ENCODE measurements around the gene MS4A14. TPM values are rescaled to one million over a fixed set of nuclear protein-coding genes. Genes with fewer than 3 reads are reported as not detected.
A peak's percentile ranks its signal among the peaks of the same experiment; 100 is the strongest.

The MS4A14 gene
- 0.33 TPM for polyA plus RNA-seq (2013)

GRCh38 chr11:60396382-60396781, at the start of gene MS4A14:
Gene MS4A14 (plus strand): TSS chr11:60396459. CDS start chr11:60396579, 120 bp downstream.
- Histone ChIP-seq H3K9me3 (ENCODE audit: control extremely low read depth in 1 of 5, control insufficient read depth in 4 of 5, insufficient read depth in 2 of 5, low read depth in 1 of 5, low read length in 4 of 5) (no peaks in the 10 kb centered on the region), H3K27ac (ENCODE audit: insufficient read depth in 1 of 2, low read depth in 1 of 2, low read length in 2 of 2, poor library complexity in 1 of 2, severe bottlenecking in 2 of 2) (no peak within 1 kb of the TSS), H3K4me3 (ENCODE audit: control insufficient read depth in 1 of 7, extremely low read depth in 1 of 7, insufficient read depth in 4 of 7, low read depth in 2 of 7, low read length in 6 of 7) (peak within 1 kb of the TSS in 1 of 7 experiments; percentile 18), H3K27me3 (replicated peaks in 2 of 5; ENCODE audit: control insufficient read depth in 4 of 5, insufficient read depth in 5 of 5, low read length in 4 of 5) (no peaks in the 10 kb centered on the region), H3K4me1 (ENCODE audit: control extremely low read depth in 1 of 4, control insufficient read depth in 4 of 4, insufficient read depth in 4 of 4, low read length in 3 of 4) (peaks cover 2 to 16% (median 9%) of the 10 kb centered on the region in 4 experiments), H3K36me3 (ENCODE audit: control insufficient read depth in 4 of 4, insufficient read depth in 4 of 4, low read length in 3 of 4) (no peaks in the 10 kb centered on the region)
- no peak for DNase-seq
- ChIA-PET CTCF (interaction anchor here (1.0 to 1.4 kb wide), 2 partner anchors 34 to 109 kb away, joined by 3 read pairs; no protein-coding TSS in a partner anchor), POLR2A (no interaction called here)
- WGBS (ENCODE audit: insufficient coverage), result 100% methylated on average over 1 of the region's 3 CpGs

DNA sequence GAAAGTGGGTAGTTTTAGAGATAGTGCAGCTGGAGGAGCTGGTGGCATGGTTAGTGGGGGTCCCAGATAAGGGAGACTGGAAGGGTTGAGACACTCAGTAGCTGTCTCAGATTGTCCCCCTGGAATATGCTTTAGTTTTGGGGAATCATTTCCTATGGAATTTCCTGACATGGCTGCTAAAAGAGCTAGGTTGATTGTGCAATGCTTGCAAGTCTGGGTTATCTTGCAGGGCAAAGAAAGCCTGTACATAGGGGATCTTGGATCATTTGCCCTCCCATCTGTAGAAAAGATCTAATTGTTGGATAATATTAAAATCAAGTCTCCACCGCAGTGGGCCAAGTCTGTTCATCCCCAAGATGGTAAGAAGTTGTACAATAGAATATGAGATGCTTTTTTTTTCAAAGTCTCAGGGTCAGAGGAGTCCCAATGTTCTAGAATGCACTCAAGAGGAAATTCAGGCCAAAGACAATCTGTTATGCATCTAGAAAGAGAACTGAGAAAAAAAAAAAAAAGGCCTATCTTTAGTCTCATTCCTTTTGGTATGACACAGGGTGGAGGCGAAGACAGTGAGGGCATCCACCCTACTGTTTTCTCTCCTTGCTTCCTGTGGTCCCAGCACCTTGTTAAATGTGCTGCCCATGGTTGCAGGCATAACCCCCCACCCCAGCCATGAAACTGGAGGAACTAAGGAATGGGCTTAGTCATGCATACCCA, 49.0 kb upstream of the MS4A14 start:
- ChIA-PET POLR2A (no interaction called here), CTCF (interaction anchor here (0.6 to 8.4 kb wide), 6 partner anchors 11 to 416 kb away, joined by 3 to 66 read pairs (median 5); no protein-coding TSS in a partner anchor)
- no peaks in the 10 kb centered on the region for H3K36me3 ChIP-seq (ENCODE audit: control insufficient read depth in 4 of 4, insufficient read depth in 4 of 4, low read length in 3 of 4)
- H3K9me3 ChIP-seq (ENCODE audit: control extremely low read depth in 1 of 5, control insufficient read depth in 4 of 5, insufficient read depth in 2 of 5, low read depth in 1 of 5, low read length in 4 of 5), result no peaks in the 10 kb centered on the region
- 100% methylated on average over 2 of the region's 2 CpGs for WGBS (ENCODE audit: insufficient coverage)
- no peaks in the 10 kb centered on the region for H3K27me3 ChIP-seq (replicated peaks in 2 of 5; ENCODE audit: control insufficient read depth in 4 of 5, insufficient read depth in 5 of 5, low read length in 4 of 5)
- no peak overlapping the region for H3K27ac ChIP-seq (ENCODE audit: insufficient read depth in 1 of 2, low read depth in 1 of 2, low read length in 2 of 2, poor library complexity in 1 of 2, severe bottlenecking in 2 of 2)
- no peak for DNase-seq
- peaks cover 0 to 4% (median 0%) of the 10 kb centered on the region in 4 experiments for H3K4me1 ChIP-seq (ENCODE audit: control extremely low read depth in 1 of 4, control insufficient read depth in 4 of 4, insufficient read depth in 4 of 4, low read length in 3 of 4)
- H3K4me3 ChIP-seq (ENCODE audit: control insufficient read depth in 1 of 7, extremely low read depth in 1 of 7, insufficient read depth in 4 of 7, low read depth in 2 of 7, low read length in 6 of 7), result no peak overlapping the region

DNA sequence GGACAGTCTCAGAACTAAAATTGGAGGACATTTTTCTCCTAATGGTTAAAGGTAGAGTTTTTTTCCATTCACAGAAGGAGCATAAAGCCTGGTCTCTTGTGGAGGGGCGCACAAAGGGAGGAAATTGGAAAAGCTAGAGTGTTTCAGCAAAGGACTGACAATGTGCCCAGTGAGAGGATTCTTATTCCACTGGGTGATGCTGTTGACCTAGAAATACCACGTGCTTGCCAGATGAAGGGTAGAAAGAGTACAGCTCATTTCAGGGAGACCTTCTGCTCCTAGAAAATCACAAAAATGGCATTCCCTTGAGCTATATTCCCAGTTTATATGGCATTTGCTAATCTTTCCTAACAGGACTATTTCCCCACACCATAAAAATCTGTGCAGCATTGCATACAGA, 48.1 kb upstream of the MS4A14 start:
- H3K36me3 ChIP-seq (ENCODE audit: control insufficient read depth in 4 of 4, insufficient read depth in 4 of 4, low read length in 3 of 4), result no peaks in the 10 kb centered on the region
- CTCF ChIA-PET, result interaction anchor here (0.7 to 8.4 kb wide), 3 partner anchors 15 to 282 kb away, joined by 3 to 66 read pairs (median 3); no protein-coding TSS in a partner anchor
- WGBS (ENCODE audit: insufficient coverage), result 94% methylated on average over 2 of the region's 2 CpGs

GRCh38 chr11:60349990-60350389, 46.3 kb upstream of the MS4A14 start:
- Histone ChIP-seq H3K4me3 (ENCODE audit: control insufficient read depth in 1 of 7, extremely low read depth in 1 of 7, insufficient read depth in 4 of 7, low read depth in 2 of 7, low read length in 6 of 7) (no peak overlapping the region), H3K36me3 (ENCODE audit: control insufficient read depth in 4 of 4, insufficient read depth in 4 of 4, low read length in 3 of 4) (no peaks in the 10 kb centered on the region), H3K4me1 (ENCODE audit: control extremely low read depth in 1 of 4, control insufficient read depth in 4 of 4, insufficient read depth in 4 of 4, low read length in 3 of 4) (peaks cover 0 to 4% (median 0%) of the 10 kb centered on the region in 4 experiments), H3K27me3 (replicated peaks in 2 of 5; ENCODE audit: control insufficient read depth in 4 of 5, insufficient read depth in 5 of 5, low read length in 4 of 5) (no peaks in the 10 kb centered on the region), H3K27ac (ENCODE audit: insufficient read depth in 1 of 2, low read depth in 1 of 2, low read length in 2 of 2, poor library complexity in 1 of 2, severe bottlenecking in 2 of 2) (no peak overlapping the region), H3K9me3 (ENCODE audit: control extremely low read depth in 1 of 5, control insufficient read depth in 4 of 5, insufficient read depth in 2 of 5, low read depth in 1 of 5, low read length in 4 of 5) (peaks cover 0 to 2% (median 0%) of the 10 kb centered on the region in 5 experiments)
- POLR2A ChIA-PET, result no interaction called here
- 92% methylated on average over 1 of the region's 1 CpG for WGBS (ENCODE audit: insufficient coverage)
- CTCF ChIA-PET, result interaction anchor here (1.5 to 8.4 kb wide), 5 partner anchors 13 to 425 kb away, joined by 4 to 66 read pairs (median 8); no protein-coding TSS in a partner anchor
- DNase-seq, result peak in 2 of 3 donors; percentile 31 to 39

More for the DNA sequence above, 48.1 kb upstream of the MS4A14 start:
- no peak overlapping the region for H3K4me3 ChIP-seq (ENCODE audit: control insufficient read depth in 1 of 7, extremely low read depth in 1 of 7, insufficient read depth in 4 of 7, low read depth in 2 of 7, low read length in 6 of 7)
- no peaks in the 10 kb centered on the region for H3K9me3 ChIP-seq (ENCODE audit: control extremely low read depth in 1 of 5, control insufficient read depth in 4 of 5, insufficient read depth in 2 of 5, low read depth in 1 of 5, low read length in 4 of 5)
- POLR2A ChIA-PET, result no interaction called here
- peaks cover 0 to 4% (median 0%) of the 10 kb centered on the region in 4 experiments for H3K4me1 ChIP-seq (ENCODE audit: control extremely low read depth in 1 of 4, control insufficient read depth in 4 of 4, insufficient read depth in 4 of 4, low read length in 3 of 4)
- no peak overlapping the region for H3K27ac ChIP-seq (ENCODE audit: insufficient read depth in 1 of 2, low read depth in 1 of 2, low read length in 2 of 2, poor library complexity in 1 of 2, severe bottlenecking in 2 of 2)
- no peak for DNase-seq
- H3K27me3 ChIP-seq (replicated peaks in 2 of 5; ENCODE audit: control insufficient read depth in 4 of 5, insufficient read depth in 5 of 5, low read length in 4 of 5), result no peaks in the 10 kb centered on the region

- Histone ChIP-seq H3K4me3 (ENCODE audit: control insufficient read depth in 1 of 7, extremely low read depth in 1 of 7, insufficient read depth in 4 of 7, low read depth in 2 of 7, low read length in 6 of 7) (no peak overlapping the region), H3K36me3 (ENCODE audit: control insufficient read depth in 4 of 4, insufficient read depth in 4 of 4, low read length in 3 of 4) (no peaks in the 10 kb centered on the region), H3K9me3 (ENCODE audit: control extremely low read depth in 1 of 5, control insufficient read depth in 4 of 5, insufficient read depth in 2 of 5, low read depth in 1 of 5, low read length in 4 of 5) (peaks cover 0 to 18% (median 16%) of the 10 kb centered on the region in 5 experiments), H3K4me1 (ENCODE audit: control extremely low read depth in 1 of 4, control insufficient read depth in 4 of 4, insufficient read depth in 4 of 4, low read length in 3 of 4) (peaks cover 0 to 9% (median 2%) of the 10 kb centered on the region in 4 experiments), H3K27ac (ENCODE audit: insufficient read depth in 1 of 2, low read depth in 1 of 2, low read length in 2 of 2, poor library complexity in 1 of 2, severe bottlenecking in 2 of 2) (no peak overlapping the region), H3K27me3 (replicated peaks in 2 of 5; ENCODE audit: control insufficient read depth in 4 of 5, insufficient read depth in 5 of 5, low read length in 4 of 5) (no peaks in the 10 kb centered on the region)
- ChIA-PET POLR2A (no interaction called here), CTCF (no interaction called here)
- WGBS (ENCODE audit: insufficient coverage), result no CpG with 5 or more reads among the region's 2 CpGs
- peak; percentile 36 to 81 (median 78) for DNase-seq
Observed at GRCh38 chr11:60357771-60358170, 38.5 kb upstream of the MS4A14 start.

- DNase-seq, result peak in 2 of 3 donors; percentile 36 to 41
- no peak overlapping the region for H3K4me3 ChIP-seq (ENCODE audit: control insufficient read depth in 1 of 7, extremely low read depth in 1 of 7, insufficient read depth in 4 of 7, low read depth in 2 of 7, low read length in 6 of 7)
- ChIA-PET POLR2A (no interaction called here), CTCF (no interaction called here)
- 77% methylated on average over 4 of the region's 4 CpGs for WGBS (ENCODE audit: insufficient coverage)
- H3K4me1 ChIP-seq (ENCODE audit: control extremely low read depth in 1 of 4, control insufficient read depth in 4 of 4, insufficient read depth in 4 of 4, low read length in 3 of 4), result peaks cover 7 to 25% (median 17%) of the 10 kb centered on the region in 4 experiments
- no peaks in the 10 kb centered on the region for H3K27me3 ChIP-seq (replicated peaks in 2 of 5; ENCODE audit: control insufficient read depth in 4 of 5, insufficient read depth in 5 of 5, low read length in 4 of 5)
- H3K27ac ChIP-seq (ENCODE audit: insufficient read depth in 1 of 2, low read depth in 1 of 2, low read length in 2 of 2, poor library complexity in 1 of 2, severe bottlenecking in 2 of 2), result no peak overlapping the region
- peaks cover 0 to 17% (median 16%) of the 10 kb centered on the region in 5 experiments for H3K9me3 ChIP-seq (ENCODE audit: control extremely low read depth in 1 of 5, control insufficient read depth in 4 of 5, insufficient read depth in 2 of 5, low read depth in 1 of 5, low read length in 4 of 5)
- no peaks in the 10 kb centered on the region for H3K36me3 ChIP-seq (ENCODE audit: control insufficient read depth in 4 of 4, insufficient read depth in 4 of 4, low read length in 3 of 4)
Observed at GRCh38 chr11:60360621-60361020, 35.6 kb upstream of the MS4A14 start.

- 100% methylated on average over 1 of the region's 1 CpG for WGBS (ENCODE audit: insufficient coverage)
- no peaks in the 10 kb centered on the region for H3K36me3 ChIP-seq (ENCODE audit: control insufficient read depth in 4 of 4, insufficient read depth in 4 of 4, low read length in 3 of 4)
- no peak overlapping the region for H3K27ac ChIP-seq (ENCODE audit: insufficient read depth in 1 of 2, low read depth in 1 of 2, low read length in 2 of 2, poor library complexity in 1 of 2, severe bottlenecking in 2 of 2)
- POLR2A ChIA-PET, result no interaction called here
- CTCF ChIA-PET, result interaction anchor here (0.7 to 3.4 kb wide), 10 partner anchors 13 to 257 kb away, joined by 3 to 30 read pairs (median 11); no protein-coding TSS in a partner anchor
- H3K4me1 ChIP-seq (ENCODE audit: control extremely low read depth in 1 of 4, control insufficient read depth in 4 of 4, insufficient read depth in 4 of 4, low read length in 3 of 4), result peaks cover 7 to 25% (median 17%) of the 10 kb centered on the region in 4 experiments
- no peak overlapping the region for H3K4me3 ChIP-seq (ENCODE audit: control insufficient read depth in 1 of 7, extremely low read depth in 1 of 7, insufficient read depth in 4 of 7, low read depth in 2 of 7, low read length in 6 of 7)
- DNase-seq, result no peak
- peaks cover 0 to 17% (median 16%) of the 10 kb centered on the region in 5 experiments for H3K9me3 ChIP-seq (ENCODE audit: control extremely low read depth in 1 of 5, control insufficient read depth in 4 of 5, insufficient read depth in 2 of 5, low read depth in 1 of 5, low read length in 4 of 5)
- H3K27me3 ChIP-seq (replicated peaks in 2 of 5; ENCODE audit: control insufficient read depth in 4 of 5, insufficient read depth in 5 of 5, low read length in 4 of 5), result no peaks in the 10 kb centered on the region
Observed at GRCh38 chr11:60362241-60362640, 34.0 kb upstream of the MS4A14 start.
